Stimulated activated CD4-positive, alpha-beta T cell treated with anti-CD3 and anti-CD28 coated beads, Interleukin-4, amount 100 ng/mL, for 24 hours (primary cell): ENCODE data around the gene LAMB1.
"Not testable (repeated sequence)": the region's sequence is repeated elsewhere in the genome, so short reads cannot be mapped to it uniquely, and the experiment has no call there.

ENCODE experiments used
- DNase-seq: peaks from one replicate; pipeline ENCODE4 v3.0.0-alpha.2; 2020

LAMB1 gene

DNA sequence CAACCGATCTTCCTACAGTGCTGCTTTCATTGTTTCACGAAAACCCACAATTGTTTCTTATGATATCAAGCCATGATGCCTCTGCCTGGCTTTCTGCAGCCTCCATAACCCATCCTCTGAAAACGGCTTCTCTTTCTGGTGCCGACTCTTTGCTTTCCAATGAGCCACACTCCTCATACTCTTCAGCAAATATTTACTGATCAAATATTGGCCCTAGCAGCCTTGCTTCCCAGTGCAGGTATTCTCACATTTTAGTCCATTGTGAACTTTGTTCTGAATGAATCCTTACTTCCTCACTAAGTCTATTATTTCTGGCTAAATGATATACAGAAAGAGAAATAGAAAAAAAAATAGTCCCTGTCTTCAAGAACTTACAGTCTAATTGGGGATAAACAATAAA lies 35.5 kb downstream of the LAMB1 start:
- DNase-seq = no peak

DNA sequence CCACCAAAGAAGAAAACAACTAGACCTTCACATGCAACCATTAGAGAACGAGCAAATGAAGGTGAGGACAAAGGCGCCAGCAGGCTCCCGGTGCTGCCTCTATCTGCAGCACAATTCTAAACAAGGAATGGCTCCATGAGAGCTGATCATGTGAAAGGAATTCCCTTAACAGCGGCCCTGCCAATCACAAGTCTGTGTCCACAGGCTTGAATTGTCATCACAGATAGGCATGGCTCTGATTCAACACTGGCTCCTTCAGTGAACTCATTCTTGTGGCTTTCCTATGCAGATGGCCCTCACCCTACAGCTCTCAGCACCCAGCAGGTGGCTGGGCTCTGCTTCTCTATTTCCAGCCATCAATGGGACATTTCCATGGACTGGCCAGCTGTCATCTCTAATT lies 36.2 kb downstream of the LAMB1 start:
- no peak for DNase-seq

DNA sequence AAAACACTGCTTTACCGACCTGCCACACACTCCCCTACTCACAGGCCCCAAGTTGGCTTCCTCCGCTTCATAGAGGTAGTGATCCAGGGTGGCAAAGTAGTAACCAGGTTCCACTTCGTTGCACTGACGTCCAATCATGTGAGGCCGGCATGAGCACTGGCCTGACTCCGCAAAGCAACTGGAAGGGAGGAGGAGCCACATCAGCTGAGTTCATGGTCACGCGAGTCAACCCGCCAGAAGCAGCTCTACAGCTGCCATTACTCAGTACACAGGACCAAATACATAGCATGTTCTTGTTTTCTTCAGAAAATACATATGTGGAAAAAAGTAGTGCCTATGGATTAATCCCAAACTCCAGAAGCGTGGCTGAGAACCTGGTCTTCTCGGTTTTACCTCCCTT lies 38.5 kb downstream of the LAMB1 start:
- no peak for DNase-seq

GRCh38 chr7:107962817-107963216 lies 40.1 kb downstream of the LAMB1 start:
- no peak for DNase-seq

- no peak for DNase-seq
Observed at GRCh38 chr7:107961405-107961804, 41.6 kb downstream of the LAMB1 start.

GRCh38 chr7:107960272-107960671 lies 42.7 kb downstream of the LAMB1 start:
- no peak for DNase-seq

DNA sequence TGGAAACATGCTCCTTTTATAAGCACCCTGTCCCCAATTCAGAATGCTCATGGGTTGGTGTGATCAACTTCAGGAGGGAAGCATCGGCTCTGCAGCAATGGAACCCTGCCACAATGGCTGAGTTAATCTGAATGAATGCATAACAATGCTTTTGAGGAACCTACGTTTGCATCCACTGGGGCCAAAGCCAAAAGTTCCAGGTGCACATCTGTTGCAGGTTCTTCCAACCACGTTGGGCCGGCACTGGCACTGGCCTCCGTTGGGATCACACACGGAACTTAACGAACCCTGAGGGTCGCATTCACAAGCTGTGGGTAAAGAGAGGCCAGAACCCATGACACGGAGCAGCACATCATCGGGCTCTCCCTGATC lies 43.4 kb downstream of the LAMB1 start:
- DNase-seq = no peak

DNA sequence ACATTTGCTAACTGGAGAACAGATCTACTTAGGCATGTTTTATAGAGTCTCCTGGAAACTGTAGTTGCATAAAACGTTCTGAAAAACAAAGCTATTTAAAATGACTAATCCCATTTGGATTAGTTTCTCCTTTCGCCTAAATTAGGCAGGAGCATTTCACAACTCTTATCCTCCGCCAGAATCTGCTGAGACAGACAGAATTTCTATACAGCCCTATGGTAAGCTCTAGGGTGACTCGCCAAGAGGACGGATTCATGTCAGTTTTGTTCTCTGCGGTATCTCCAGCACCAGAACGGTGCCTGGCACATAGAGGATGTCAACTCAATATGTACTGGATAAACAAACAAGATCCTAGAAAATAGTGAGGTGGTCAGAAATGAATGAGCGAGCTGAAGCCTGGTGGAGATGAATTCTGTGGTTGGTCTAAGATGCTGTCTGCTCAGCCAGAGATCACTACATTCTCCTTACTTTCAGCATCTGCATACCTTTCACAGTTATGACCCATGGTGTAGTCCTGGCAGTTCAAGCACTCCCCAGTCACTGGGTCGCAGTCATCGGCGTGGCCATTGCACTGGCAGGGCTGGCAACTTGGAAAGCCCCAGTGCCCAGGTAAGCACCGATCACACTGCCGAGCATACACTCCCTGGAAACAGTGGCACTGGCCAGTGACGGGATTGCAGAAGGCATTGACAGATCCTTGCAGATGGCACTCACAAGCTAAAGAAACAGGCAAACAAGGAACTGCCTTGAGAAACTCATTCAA lies 44.0 kb downstream of the LAMB1 start:
- no peak for DNase-seq

DNA sequence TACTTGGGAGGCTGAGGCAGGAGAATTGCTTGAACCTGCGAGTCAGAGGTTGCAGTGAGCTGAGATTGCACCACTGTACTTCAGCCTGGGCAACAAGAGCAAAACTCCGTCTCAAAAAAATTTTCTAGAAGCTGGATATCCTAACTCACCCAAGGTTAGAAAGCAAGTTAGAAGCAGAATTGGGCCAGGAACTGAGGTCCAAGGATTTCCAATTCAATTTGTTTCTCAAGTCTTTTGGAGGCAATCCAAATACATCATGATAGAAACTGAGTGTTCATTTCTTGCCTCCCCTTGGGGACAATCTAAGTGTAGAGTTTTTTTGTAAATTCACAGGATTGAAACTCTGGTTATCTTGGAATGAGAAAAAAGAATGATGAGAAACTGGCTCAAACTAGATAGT lies 45.5 kb downstream of the LAMB1 start:
- no peak for DNase-seq

DNA sequence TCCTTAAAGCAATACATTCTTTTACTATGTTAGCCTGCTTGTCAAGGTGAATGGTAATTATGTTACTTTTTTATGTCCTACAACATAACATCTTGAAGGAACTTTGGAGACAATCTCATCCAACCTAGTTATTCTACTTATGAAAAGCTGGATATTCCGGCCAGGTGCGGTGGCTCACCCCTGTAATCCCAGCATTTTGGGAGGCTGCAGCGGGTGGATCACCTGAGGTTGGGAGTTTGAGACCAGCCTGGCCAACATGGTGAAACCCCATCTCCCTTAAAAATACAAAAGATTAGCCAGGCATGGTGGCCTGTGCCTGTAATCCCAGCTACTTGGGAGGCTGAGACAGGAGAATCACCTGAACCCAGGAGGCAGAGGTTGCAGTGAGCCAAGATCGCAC lies 46.0 kb downstream of the LAMB1 start:
- not testable (repeated sequence) for DNase-seq

DNA sequence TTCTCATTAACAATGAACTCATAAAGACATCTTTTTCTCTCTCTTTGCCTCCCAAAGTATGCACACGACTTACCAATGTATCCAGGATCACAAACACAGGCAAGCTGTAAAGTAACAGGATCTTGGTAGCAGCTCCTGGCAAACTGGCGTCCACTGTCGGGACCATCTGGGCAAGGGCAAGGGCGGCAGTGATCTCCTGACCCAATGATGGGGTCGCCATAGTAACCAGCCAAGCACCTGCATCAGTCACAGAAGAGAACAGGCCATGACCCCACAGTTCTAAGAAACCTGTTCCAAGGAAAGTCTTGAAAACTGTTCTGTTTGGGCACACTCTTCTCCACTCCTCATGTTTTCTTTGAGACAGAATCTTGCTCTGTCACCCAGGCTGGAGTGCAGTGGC lies 47.6 kb downstream of the LAMB1 start:
- DNase-seq = no peak

- DNase-seq = no peak
Observed at GRCh38 chr7:107953924-107954303, 49.0 kb downstream of the LAMB1 start.

- no peak for DNase-seq
Observed at GRCh38 chr7:107953265-107953923, 49.6 kb downstream of the LAMB1 start.

- DNase-seq = no peak
Observed at GRCh38 chr7:107951896-107952295, 51.1 kb downstream of the LAMB1 start.

GRCh38 chr7:107951172-107951787 lies 51.7 kb downstream of the LAMB1 start:
- no peak for DNase-seq

DNA sequence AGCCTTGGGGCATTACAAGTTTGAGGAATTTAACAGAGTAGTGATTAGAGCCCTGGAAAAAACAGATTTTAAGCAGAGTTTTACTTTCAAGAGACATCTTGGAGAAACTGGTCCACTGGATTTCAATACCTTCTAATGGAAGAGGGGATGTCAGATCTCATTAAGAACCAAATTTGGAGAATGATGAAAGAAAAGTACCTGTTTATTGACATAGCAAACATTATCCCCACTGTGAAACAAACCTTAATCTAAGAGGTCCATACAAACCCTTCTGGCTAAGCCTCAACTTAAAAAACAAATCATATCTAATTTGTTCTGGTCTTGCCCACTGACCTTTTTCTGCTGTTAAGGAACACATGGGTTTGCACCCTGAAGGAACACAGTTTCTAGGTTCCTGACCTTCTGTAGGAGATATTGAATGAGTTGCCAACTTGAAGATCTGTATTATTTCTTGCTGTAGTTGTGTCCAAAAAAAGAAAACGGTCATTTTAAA lies 53.5 kb downstream of the LAMB1 start:
- DNase-seq = no peak

GRCh38 chr7:107948645-107949442 lies 54.1 kb downstream of the LAMB1 start:
- DNase-seq = no peak

- no peak for DNase-seq
Observed at GRCh38 chr7:107946881-107947280, 56.1 kb downstream of the LAMB1 start.

DNA sequence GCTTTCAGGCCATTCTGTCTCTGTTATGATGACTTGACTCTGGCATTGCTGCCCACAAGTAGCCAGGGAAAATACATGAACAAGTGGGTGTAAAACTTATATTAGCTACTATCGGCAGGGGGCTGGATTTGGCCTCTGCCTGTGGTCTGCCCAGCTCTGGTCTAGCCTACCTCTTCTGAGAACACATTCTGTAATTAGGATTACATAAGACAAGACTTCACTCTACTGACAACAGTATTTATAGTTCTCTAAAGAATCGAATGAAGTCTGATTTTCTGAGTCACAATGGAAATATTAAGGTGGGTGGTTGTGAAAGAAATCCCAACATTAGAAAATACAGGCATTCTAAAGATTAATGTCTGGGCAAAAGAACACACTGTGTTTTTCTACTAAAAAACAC lies 56.5 kb downstream of the LAMB1 start:
- no peak for DNase-seq

- no peak for DNase-seq
Observed at GRCh38 chr7:107945332-107945731, 57.6 kb downstream of the LAMB1 start.

DNA sequence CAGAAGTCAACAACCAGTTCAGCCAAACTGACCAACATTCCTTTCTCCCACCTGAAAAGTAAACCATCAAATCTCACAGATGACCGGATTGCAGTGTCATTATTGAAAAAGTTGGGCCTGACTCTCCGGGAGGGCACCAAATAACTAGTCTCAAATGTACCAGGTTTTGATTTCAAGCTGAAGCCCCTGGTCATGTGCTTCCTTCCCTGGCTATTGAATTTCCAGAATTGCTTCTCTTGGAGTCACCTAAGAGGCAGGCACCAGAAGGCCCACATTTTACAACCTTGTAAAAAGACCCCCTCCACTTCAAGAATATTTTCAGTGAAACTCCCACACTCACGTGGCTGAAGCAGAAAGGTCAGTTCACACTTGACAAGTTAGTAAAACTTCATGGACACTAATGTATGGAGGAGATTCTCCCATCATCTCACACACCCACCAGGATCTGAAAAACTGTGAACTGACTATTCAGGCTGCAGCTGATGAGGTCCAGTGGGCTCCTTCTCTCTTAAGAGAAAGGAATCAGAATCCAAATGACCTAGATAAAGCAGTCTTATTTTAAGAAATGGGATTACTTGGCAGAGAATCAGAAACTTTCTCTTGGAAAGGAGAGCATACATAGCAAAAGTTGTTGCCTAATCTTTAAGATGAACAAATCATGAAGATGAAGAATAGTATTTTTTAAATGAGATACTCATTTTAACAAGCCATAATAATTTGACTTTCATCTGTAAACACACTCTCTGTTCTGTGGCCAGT lies 58.4 kb downstream of the LAMB1 start:
- DNase-seq = no peak

DNA sequence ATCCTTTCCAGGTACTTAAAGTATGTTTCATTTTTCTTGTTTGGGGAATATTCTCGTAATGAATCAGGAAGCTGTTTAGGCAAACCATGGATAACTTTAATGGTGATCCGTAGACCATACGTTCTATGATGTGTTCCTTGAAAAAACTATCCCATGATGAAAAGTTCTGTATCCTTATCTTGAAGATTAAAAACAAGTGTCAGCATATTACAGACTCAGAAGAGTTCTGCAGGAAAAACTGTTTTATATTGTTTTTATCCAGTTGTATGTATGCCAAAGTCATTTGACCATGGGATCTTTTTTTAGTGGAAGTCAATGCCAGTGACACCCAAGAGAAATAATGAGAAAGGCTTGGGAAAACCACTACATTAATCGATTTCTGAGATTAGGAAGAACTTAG lies 59.9 kb downstream of the LAMB1 start:
- DNase-seq = no peak

GRCh38 chr7:107940951-107941350 lies 62.0 kb downstream of the LAMB1 start:
- DNase-seq = no peak
